Measurements from ENCODE around the gene UCHL5.

The UCHL5 gene

GRCh38 chr1:192984080-192984479 lies 75.1 kb downstream of the UCHL5 start:
- Histone ChIP-seq H3K36me3 (ENCODE audit: control insufficient read depth in 2 of 2, insufficient read depth in 1 of 2, low read length in 2 of 2) (no peaks in the 10 kb centered on the region), H3K27ac (ENCODE audit: extremely low read depth, low read depth, low read length) (no peak overlapping the region), H3K9me3 (ENCODE audit: control insufficient read depth, insufficient read depth, low read depth, low read length) (no peaks in the 10 kb centered on the region), H3K4me3 (ENCODE audit: low read depth, low read length) (no peak overlapping the region), H3K4me1 (ENCODE audit: control insufficient read depth, insufficient read depth, low read length) (no peaks in the 10 kb centered on the region)
- TF ChIP-seq EGR2 (tag by site-specific recombination; IDR thresholded peaks at IDR 0.05; ENCODE audit: low read depth) (peak; percentile 40), GFI1B (tag by site-specific recombination; IDR thresholded peaks at IDR 0.05) (no peak), ZNF530 (tag by site-specific recombination; IDR thresholded peaks at IDR 0.05; ENCODE audit: low read depth) (no peak)
- ChIA-PET CTCF (interaction anchor here (0.8 kb wide), 1 partner anchor 42 kb away, joined by 4 read pairs; no protein-coding TSS in a partner anchor), POLR2A (no interaction called here)

- TF ChIP-seq SALL2 (tag by site-specific recombination; IDR thresholded peaks at IDR 0.05; ENCODE audit: borderline replicate concordance) (no peak), PRDM2 (tag by site-specific recombination; IDR thresholded peaks at IDR 0.05; ENCODE audit: borderline replicate concordance) (no peak), ZNF280C (tag by site-specific recombination; IDR thresholded peaks at IDR 0.05) (no peak), PRDM1 (tag by site-specific recombination; IDR thresholded peaks at IDR 0.05) (peak; percentile 42; the same call in 1 of the 2 replicates)
- CTCF ChIA-PET, result no interaction called here
- POLR2A ChIA-PET, result no interaction called here
- no peak overlapping the region for H3K4me3 ChIP-seq (ENCODE audit: low read depth, low read length)
- no peaks in the 10 kb centered on the region for H3K4me1 ChIP-seq (ENCODE audit: control insufficient read depth, insufficient read depth, low read length)
- H3K27ac ChIP-seq (ENCODE audit: extremely low read depth, low read depth, low read length), result no peak overlapping the region
- no peaks in the 10 kb centered on the region for H3K36me3 ChIP-seq (ENCODE audit: control insufficient read depth in 2 of 2, insufficient read depth in 1 of 2, low read length in 2 of 2)
- H3K9me3 ChIP-seq (ENCODE audit: control insufficient read depth, insufficient read depth, low read depth, low read length), result no peaks in the 10 kb centered on the region
Measured at GRCh38 chr1:192983349-192983980, 75.7 kb downstream of the UCHL5 start.

GRCh38 chr1:192980856-192981255 lies 78.3 kb downstream of the UCHL5 start:
- H3K9me3 ChIP-seq (ENCODE audit: control insufficient read depth, insufficient read depth, low read depth, low read length), result no peaks in the 10 kb centered on the region
- POLR2A ChIA-PET, result no interaction called here
- CTCF ChIA-PET, result no interaction called here
- TF ChIP-seq ZNF514 (tag by site-specific recombination; IDR thresholded peaks at IDR 0.05), result no peak
- TF ChIP-seq KLF8 (tag by site-specific recombination; IDR thresholded peaks at IDR 0.05), result no peak
- no peak for TF ChIP-seq ZNF777 (tag by site-specific recombination; IDR thresholded peaks at IDR 0.05; ENCODE audit: borderline replicate concordance)
- no peak for TF ChIP-seq AEBP2 (tag by site-specific recombination; IDR thresholded peaks at IDR 0.05; ENCODE audit: borderline replicate concordance)
- TF ChIP-seq ZNF184 (tag by site-specific recombination; IDR thresholded peaks at IDR 0.05), result no peak
- TF ChIP-seq ZNF132 (tag by site-specific recombination; IDR thresholded peaks at IDR 0.05; ENCODE audit: borderline replicate concordance), result no peak
- TF ChIP-seq ZNF677 (tag by site-specific recombination; IDR thresholded peaks at IDR 0.05), result no peak
- TF ChIP-seq PRDM1 (tag by site-specific recombination; IDR thresholded peaks at IDR 0.05), result no peak
- no peak for TF ChIP-seq ZNF792 (tag by site-specific recombination; IDR thresholded peaks at IDR 0.05)
- TF ChIP-seq ZNF404 (tag by site-specific recombination; IDR thresholded peaks at IDR 0.05), result no peak
- no peak for TF ChIP-seq ZNF645 (tag by site-specific recombination; IDR thresholded peaks at IDR 0.05)
- no peak for TF ChIP-seq ZNF843 (tag by site-specific recombination; IDR thresholded peaks at IDR 0.05)
- TF ChIP-seq ZNF169 (tag by site-specific recombination; IDR thresholded peaks at IDR 0.05), result no peak

More at GRCh38 chr1:192980856-192981255, 78.3 kb downstream of the UCHL5 start:
- Histone ChIP-seq H3K36me3 (ENCODE audit: control insufficient read depth in 2 of 2, insufficient read depth in 1 of 2, low read length in 2 of 2) (no peaks in the 10 kb centered on the region), H3K27ac (ENCODE audit: extremely low read depth, low read depth, low read length) (no peak overlapping the region), H3K4me3 (ENCODE audit: low read depth, low read length) (no peak overlapping the region), H3K4me1 (ENCODE audit: control insufficient read depth, insufficient read depth, low read length) (no peaks in the 10 kb centered on the region)
